ENCODE measurements around the gene CLTCL1. TPM values are rescaled to one million over a fixed set of nuclear protein-coding genes. Genes with fewer than 3 reads are reported as not detected.

CLTCL1 gene
- total and polyA plus RNA-seq, 11 donors: 4.6 to 20.9 (median 10.2) TPM

GRCh38 chr22:19224557-19224956 is 67.0 kb downstream of the CLTCL1 start:
- Histone ChIP-seq H3K27me3 (no peaks in the 10 kb centered on the region), H3K9me3 (no peaks in the 10 kb centered on the region), H3K36me3 (peaks cover 0 to 85% (median 59%) of the 10 kb centered on the region in 9 donors), H3K27ac (no peak overlapping the region), H3K4me1 (peaks cover 0 to 5% (median 0%) of the 10 kb centered on the region in 12 donors), H3K4me3 (no peak overlapping the region)
- no peak for TF ChIP-seq POLR2A (IDR thresholded peaks at IDR 0.05)
- TF ChIP-seq, protein P1, sequence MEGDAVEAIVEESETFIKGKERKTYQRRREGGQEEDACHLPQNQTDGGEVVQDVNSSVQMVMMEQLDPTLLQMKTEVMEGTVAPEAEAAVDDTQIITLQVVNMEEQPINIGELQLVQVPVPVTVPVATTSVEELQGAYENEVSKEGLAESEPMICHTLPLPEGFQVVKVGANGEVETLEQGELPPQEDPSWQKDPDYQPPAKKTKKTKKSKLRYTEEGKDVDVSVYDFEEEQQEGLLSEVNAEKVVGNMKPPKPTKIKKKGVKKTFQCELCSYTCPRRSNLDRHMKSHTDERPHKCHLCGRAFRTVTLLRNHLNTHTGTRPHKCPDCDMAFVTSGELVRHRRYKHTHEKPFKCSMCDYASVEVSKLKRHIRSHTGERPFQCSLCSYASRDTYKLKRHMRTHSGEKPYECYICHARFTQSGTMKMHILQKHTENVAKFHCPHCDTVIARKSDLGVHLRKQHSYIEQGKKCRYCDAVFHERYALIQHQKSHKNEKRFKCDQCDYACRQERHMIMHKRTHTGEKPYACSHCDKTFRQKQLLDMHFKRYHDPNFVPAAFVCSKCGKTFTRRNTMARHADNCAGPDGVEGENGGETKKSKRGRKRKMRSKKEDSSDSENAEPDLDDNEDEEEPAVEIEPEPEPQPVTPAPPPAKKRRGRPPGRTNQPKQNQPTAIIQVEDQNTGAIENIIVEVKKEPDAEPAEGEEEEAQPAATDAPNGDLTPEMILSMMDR (IDR thresholded peaks at IDR 0.05): no peak
- ATAC-seq (no peak), DNase-seq (no peak)
- 89 to 96% (median 94%) methylated on average over 4 to 5 of the region's 5 CpGs for WGBS, 4 donors
- intact Hi-C loops (cut with DNase I): loop anchor here in 2 of 10 donors (5.0 kb wide), 2 partner anchors 48 to 82 kb away; partner anchors contain the start of gene ESS2 (in 1 of the 2)

- no peak for TF ChIP-seq POLR2A (IDR thresholded peaks at IDR 0.05)
- TF ChIP-seq, protein P1 (IDR thresholded peaks at IDR 0.05): no peak
- DNase-seq (no peak), ATAC-seq (no peak)
- H3K4me1 ChIP-seq: peaks cover 0 to 12% (median 3%) of the 10 kb centered on the region in 12 donors
- no peak overlapping the region for H3K27ac ChIP-seq
- intact Hi-C loops (cut with DNase I): loop anchor here in 2 of 10 donors (5.0 kb wide), 2 partner anchors 49 to 81 kb away; partner anchors contain the start of gene ESS2 (in 1 of the 2)
- 83 to 92% (median 92%) methylated on average over 6 of the region's 6 CpGs for WGBS, 4 donors
- peaks cover 0 to 76% (median 51%) of the 10 kb centered on the region in 9 donors for H3K36me3 ChIP-seq
- H3K4me3 ChIP-seq: no peak overlapping the region
- no peaks in the 10 kb centered on the region for H3K9me3 ChIP-seq
- H3K27me3 ChIP-seq: no peaks in the 10 kb centered on the region
Measured at GRCh38 chr22:19223617-19224016, 67.9 kb downstream of the CLTCL1 start.

DNA sequence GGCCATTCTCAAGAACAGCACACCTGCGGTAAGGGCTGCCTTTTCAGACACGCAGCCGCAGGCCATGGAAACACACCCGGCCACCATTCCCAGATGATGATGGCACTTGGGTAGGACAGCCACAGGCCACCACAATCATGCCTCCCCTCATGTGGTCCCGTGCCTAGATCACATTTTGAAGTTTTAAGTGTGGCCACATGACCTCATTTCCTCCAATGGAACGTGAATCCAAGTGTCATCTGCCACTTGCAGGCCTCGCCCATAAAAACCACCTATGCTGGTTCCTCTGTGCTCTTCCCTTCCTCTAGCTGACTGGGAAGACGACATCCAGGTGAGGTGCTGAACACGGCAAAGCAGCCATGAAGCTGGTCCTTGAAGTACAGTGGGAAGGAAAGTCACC is 68.4 kb downstream of the CLTCL1 start:
- Histone ChIP-seq H3K9me3 (no peaks in the 10 kb centered on the region), H3K27me3 (no peaks in the 10 kb centered on the region), H3K4me3 (no peak overlapping the region), H3K36me3 (peaks cover 0 to 73% (median 47%) of the 10 kb centered on the region in 9 donors), H3K27ac (no peak overlapping the region), H3K4me1 (peaks cover 0 to 17% (median 7%) of the 10 kb centered on the region in 12 donors)
- DNase-seq (no peak), ATAC-seq (no peak)
- intact Hi-C loops (cut with DNase I): loop anchor here in 2 of 10 donors (5.0 kb wide), 2 partner anchors 49 to 81 kb away; partner anchors contain the start of gene ESS2 (in 1 of the 2)
- WGBS, 4 donors: 90 to 93% (median 91%) methylated on average over 9 of the region's 9 CpGs
- TF ChIP-seq, protein P1 (IDR thresholded peaks at IDR 0.05): no peak

- intact Hi-C loops (cut with DNase I): loop anchor here in 2 of 10 donors (5.0 kb wide), 2 partner anchors 50 to 80 kb away; partner anchors contain the start of gene ESS2 (in 1 of the 2)
- 87 to 94% (median 91%) methylated on average over 11 of the region's 11 CpGs for WGBS, 4 donors
- ATAC-seq: no peak
- H3K4me3 ChIP-seq: no peak overlapping the region
- DNase-seq: no peak
- no peaks in the 10 kb centered on the region for H3K9me3 ChIP-seq
- H3K27me3 ChIP-seq: no peaks in the 10 kb centered on the region
- TF ChIP-seq POLR2A (IDR thresholded peaks at IDR 0.05): no peak
- TF ChIP-seq, protein P1 (IDR thresholded peaks at IDR 0.05): no peak
- no peak overlapping the region for H3K27ac ChIP-seq
- peaks cover 2 to 24% (median 10%) of the 10 kb centered on the region in 12 donors for H3K4me1 ChIP-seq
- peaks cover 0 to 68% (median 41%) of the 10 kb centered on the region in 9 donors for H3K36me3 ChIP-seq
Measured at GRCh38 chr22:19222242-19223005, 69.1 kb downstream of the CLTCL1 start.

Measured in heart left ventricle (tissue), 16 donors.